Measurements from ENCODE around the gene TAS2R1.

The TAS2R1 gene, protein sequence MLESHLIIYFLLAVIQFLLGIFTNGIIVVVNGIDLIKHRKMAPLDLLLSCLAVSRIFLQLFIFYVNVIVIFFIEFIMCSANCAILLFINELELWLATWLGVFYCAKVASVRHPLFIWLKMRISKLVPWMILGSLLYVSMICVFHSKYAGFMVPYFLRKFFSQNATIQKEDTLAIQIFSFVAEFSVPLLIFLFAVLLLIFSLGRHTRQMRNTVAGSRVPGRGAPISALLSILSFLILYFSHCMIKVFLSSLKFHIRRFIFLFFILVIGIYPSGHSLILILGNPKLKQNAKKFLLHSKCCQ

DNA sequence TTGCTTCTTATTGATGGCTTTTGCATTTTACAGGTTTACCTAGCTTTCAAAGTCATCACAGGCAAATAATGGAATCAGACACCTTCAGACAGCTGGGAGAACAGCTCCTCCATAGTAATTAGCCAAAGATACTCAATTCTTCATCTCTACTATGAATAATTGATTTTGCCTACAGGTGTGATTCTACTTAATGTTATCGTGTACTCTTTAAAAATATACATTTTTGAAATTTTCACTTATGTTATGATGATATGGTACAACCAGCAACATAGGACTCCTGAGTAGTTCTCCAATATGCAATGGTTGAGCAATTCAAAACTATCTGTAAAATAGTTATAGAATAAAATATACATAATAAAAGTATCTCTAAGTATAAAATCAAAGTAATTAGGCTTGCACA is at the start of gene TAS2R1:
TSS of gene TAS2R1 (minus strand) at position 101 of the 400 bp plus-strand sequence. CDS start 319 bp downstream, outside the sequence.
- DNase-seq (ENCODE audit: low read depth in 2 of 2) = no peak

DNA sequence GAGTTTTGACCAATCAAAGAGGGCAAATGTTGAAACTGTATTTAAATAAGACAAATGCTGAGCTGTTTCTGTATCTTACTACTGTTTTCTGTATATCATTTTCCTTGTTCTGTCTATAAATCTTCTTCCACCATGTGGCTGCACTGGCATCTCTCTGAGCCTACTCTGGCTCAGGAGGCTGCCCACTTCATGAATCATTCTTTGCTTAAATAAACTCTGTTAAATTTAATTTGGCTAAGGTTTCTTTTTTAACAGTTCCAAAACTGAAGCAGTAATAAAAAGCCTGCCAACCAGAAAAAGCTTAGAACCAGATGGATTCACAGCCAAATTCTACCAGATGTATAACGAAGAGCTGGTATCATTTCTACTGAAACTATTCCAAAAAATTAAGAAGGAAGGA is 40.2 kb upstream of the TAS2R1 start:
- DNase-seq (ENCODE audit: low read depth in 2 of 2) = no peak

DNA sequence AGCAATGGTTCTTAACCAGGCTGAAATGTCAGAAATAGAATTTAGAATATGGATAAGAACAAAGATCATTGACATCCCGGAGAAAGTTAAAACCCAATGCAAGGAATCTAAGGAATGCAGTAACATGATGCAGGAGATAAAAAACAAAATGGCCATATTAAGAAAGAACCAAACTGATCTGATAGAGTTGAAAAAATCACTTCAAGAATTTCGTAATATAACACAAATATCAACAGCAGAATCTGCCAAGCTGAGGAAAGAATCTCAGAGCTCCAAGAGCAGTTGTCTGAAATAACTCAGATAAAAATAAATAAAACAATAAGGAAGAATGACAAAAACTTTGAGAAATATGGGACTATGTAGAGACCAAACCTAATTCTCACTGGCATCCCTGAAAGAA is 37.8 kb upstream of the TAS2R1 start:
- DNase-seq (ENCODE audit: low read depth in 2 of 2) = no peak

DNA sequence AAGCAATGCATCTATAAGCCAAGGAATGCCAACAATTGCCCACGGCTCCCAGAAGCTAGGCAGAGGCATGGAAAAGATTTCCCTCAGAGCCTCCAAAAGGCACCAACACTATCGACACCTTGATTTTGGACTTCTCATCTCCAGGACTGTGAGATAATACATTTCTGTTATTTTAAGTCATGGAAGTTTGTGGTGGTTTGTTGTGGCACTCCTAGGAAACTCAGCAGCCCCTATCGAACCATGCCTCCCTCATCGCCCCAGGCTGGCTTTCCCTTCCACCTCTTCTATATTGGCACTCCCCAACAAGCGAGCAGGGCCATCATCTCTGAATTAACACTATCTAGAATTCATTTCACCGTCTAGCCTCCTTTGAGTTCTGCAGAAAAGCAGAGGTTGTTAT is 33.7 kb upstream of the TAS2R1 start:
- no peak for DNase-seq (ENCODE audit: low read depth in 2 of 2)

DNA sequence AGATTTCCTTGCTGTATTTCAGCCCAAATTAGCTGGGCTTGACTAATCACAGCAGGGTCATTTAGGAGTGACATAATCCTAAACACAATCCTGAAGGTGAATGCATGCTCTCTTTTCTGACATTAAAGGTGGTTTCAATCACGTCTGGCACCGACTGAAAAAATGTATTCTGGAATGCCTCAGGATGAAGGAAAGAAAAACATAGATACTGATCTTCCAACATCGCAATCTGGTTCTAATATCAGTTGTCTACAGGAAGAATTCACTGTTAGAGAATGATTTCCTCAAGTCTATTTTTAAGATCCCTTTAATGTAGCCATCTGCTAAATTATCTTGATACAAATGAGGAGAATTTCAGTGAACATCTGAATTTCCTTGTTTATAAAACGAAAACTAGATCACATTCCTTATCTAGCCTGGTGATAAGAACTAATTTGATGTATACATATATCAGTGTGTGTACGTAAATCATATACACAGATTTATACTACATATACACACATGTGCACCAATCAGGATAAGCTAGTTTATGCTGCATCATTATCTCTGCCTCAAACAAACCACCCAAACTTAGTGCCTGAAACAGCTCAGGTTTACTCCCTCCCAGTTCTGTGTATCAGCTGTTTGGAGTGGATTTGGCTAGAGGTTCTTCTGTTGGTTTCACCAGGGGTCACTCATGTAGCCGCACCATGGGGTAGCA is 31.3 kb upstream of the TAS2R1 start:
- no peak for DNase-seq (ENCODE audit: low read depth in 2 of 2)

DNA sequence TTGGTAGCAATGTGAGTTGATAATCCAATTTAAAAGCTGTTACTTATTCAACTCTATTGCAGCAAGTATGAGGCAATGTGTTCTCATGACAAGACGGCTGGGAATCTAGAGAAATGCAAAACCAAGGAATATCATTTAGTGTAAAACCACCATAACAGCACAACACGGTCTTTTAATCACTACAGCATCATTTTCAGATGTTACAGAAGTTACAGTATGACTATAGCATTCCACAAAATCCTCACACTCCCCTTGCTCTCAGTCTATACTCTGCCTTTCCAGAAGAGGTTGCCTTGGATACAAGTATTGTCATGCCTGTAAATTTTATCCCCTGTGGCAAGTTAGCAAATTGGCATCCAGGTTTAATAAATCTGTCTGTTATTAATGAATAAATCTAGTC is 28.6 kb upstream of the TAS2R1 start:
- DNase-seq (ENCODE audit: low read depth in 2 of 2) = no peak

DNA sequence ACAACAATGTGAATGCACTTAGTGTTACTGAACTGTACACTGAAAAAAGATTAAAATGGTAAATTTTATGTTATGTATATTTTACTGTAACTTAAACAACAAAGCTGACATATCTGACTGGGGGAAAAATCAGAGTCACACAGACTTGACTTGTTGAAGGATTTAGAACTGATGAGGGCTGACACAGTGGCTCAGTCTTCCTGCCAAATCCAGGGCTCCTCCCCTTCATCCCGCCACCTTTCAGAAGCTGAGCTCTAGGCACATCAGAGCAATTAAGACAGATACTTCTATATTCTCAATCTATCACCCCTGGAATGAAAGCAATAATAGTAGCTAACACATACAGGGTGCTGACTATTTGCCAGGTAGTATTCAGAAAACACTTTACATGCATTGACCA is 27.7 kb upstream of the TAS2R1 start:
- DNase-seq (ENCODE audit: low read depth in 2 of 2) = no peak

DNA sequence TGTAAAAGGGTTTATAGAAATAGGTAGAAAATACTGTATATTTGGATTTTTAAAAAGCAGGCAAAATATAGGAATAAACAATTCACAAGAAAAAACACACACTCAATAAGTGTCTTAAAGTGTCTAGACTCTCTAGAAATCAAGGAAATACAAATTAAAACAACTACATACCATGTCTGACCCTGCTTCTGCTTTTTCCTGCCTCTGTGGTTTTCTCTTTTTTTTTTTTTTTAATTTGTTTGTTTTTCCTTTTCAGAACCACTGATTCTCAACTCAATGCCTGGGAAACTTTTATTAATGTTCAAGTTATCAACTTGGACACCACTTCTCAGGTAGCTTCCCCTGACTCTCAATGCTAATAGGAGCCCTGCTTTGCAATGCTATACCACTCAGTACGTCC is 25.5 kb upstream of the TAS2R1 start:
- DNase-seq (ENCODE audit: low read depth in 2 of 2) = no peak

DNA sequence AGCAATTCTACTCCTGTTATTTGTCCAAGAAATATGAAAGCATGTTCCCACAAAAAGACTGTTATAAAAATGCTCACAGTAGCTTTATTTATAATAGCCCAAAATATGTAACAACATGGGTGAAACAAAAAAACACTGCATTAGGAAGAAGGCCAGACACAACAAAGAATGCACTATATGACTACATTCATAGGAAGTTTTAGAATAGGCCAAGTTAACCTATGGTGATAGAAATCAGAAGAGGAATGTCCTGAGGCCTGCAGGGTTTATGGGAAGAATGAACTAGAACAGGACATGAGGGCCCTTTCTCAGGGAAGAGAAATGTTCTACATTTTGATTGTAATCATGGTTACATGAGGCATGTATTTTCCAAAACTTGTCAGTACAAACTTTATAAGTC is 24.7 kb upstream of the TAS2R1 start:
- no peak for DNase-seq (ENCODE audit: low read depth in 2 of 2)

DNA sequence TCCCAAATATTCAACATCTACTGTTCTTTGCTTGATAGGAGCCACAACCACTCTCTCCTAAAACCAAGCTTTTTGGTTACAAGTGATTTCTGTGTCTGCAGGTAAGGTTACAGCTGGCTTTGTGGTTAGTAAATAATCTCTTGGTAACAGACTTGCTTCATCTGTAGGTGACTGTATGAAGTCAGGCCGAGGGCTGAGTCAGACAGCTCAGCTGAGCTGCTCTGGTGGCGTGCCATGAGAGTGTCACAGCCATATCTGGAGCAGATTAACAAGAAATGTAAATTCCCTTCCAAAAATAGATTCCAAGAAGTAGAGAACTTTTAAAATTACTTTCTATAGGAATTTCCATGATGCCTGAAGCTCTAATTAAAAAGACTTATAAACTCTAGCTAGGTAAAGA is 23.7 kb upstream of the TAS2R1 start:
- no peak for DNase-seq (ENCODE audit: low read depth in 2 of 2)

DNA sequence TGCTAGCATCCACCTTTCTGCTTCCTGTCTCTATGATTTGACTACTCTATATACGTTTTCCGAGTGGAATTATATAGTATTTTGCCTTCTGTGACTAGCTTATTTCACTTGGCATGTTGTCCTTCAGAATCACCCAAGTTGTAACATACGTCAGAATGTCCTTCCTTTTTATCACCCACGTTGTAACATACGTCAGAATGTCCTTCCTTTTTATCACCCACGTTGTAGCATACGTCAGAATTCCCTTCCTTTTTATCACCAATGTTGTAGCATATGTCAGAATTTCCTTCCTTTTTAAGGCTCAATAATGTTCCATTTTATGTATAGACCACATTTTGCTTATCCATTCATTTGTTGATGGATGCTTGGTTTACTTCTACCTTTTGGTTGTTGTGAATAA is 22.9 kb upstream of the TAS2R1 start:
- no peak for DNase-seq (ENCODE audit: low read depth in 2 of 2)

DNA sequence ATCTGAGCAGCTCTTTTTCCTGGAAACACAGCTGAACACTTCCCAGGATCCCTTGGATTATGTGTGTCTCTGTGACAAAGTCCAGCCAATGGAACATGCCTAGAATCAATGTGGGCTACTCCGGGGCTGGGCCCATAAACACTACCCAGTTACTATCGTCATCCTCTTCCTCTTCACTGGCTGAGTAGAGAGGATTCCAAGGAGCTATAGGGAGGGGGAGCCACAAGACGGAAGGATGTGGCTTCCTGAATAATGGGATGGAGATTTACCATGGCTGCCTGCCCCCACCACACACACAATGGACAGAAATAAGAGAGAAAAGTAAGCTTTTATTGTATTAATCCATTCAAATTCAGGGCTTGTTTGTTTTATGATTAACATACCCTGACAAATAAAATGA is 22.1 kb upstream of the TAS2R1 start:
- no peak for DNase-seq (ENCODE audit: low read depth in 2 of 2)

DNA sequence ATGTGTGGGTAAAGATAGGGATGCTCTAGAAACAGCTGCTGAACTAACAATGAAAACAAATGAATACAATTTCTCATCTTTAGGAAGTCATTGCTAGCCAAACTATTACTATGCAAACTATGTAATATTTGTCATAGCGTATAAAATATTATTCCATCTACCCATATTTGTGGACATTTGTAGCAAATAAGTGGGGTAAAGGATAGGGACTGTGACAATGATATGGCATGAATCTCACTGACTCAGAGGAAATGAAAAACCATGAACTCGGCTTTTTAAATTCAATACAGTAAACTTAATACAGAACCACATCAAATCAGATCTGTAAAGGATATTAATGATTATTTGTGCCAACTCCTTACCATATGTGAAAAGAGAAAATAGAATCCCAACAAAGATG is 16.7 kb upstream of the TAS2R1 start:
- DNase-seq (ENCODE audit: low read depth in 2 of 2) = no peak

DNA sequence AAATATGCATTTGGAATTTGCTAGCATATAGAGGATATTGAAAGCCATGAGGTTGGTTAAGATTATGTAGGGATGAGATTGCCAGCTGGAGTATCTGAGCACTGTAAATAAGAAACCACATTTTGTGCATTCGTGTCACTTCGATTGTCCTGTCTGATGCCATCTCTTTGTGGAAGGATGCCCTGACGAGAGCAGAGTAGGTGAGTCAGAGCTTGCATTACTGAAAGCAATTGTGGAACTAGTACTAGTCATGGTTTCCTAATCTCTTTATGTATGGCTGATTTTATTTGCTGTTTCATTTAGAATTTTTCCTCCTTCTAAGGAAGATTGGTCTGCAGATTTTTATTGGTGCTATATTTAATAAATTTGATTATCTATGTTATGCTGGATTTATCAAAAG is 14.5 kb upstream of the TAS2R1 start:
- DNase-seq (ENCODE audit: low read depth in 2 of 2) = no peak

DNA sequence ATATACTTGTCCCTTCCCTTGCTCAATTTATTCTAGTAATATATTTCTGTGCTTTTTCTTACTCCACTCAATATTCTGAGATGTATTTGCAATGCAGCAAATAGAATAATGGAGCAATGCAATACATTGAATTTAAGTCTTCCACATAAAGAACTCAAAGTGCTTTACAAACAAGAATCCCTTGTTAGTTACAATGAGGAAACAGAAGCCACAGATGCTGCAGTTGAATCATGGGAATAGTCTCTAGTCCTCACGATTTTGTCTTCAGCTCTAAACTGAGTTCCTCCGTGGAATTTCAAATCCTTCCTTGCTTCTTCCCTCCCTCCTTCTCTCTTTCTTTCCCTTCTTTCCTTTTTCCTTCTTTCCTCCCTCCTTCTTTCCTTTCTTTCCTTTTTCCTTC is 12.5 kb upstream of the TAS2R1 start:
- DNase-seq (ENCODE audit: low read depth in 2 of 2) = no peak

DNA sequence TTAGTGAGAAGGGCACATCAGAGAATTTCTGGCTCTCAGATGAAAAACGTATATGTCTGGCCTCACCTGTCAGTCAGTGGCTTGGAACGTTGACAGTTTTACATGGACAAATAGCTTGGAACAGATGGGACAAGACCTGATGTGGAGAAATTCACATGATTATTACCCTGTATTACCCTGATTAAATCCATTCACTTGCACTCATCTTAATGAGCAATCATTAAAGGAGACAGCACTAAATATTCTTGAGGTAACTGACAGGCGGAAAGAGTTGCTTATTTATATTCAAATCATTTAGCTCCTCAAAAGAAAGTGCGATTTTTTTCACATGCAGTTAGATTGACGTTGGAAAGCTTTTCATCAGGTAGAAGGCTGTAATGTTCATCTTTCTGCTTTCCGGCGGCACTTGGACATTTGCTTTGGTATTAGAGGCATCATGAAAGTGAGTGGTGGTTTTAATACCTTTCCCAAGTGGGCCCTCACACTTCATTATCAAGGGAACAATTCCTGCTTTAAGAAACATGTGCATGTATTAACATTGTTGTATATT is 11.7 kb upstream of the TAS2R1 start:
- DNase-seq (ENCODE audit: low read depth in 2 of 2) = no peak

DNA sequence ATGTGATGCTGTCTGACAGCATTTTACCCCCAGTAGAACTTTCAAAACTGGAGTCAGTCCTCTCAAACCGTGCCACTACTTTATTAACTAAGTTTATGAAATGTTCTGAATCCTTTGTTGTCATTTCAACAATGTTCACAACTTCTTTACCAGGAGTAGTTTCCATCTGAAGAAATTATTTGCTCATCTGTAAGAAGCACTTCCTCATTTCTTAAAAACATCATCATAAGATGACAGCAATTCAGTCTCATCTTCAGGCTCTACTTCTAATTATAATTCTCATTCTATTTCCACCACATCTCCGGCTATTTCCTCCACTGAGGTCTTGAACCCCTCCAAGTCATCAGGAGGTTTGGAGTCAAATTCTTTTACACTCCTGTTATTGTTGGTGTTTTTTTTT is 2.3 kb upstream of the TAS2R1 start:
- DNase-seq (ENCODE audit: low read depth in 2 of 2) = no peak

DNA sequence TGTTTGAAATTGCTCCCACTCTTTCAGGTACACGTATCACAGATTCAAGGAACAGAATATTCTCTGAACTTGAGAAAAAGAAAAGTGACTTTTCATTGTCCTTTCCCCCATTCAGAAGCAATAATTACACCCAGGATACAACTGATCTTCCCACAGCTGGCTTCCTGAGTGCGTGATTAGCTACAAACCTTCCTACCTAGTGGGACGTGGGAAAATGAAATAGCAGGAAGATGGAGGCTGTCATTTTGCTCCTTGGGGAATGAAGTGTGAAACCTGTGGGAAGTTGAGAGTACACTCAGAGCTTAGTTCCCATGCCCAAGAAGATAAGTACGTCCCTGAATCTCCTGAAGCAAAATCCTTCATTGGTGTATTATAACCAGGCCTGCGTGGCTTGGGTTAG is 2.6 kb downstream of the TAS2R1 start:
- DNase-seq (ENCODE audit: low read depth in 2 of 2) = no peak

DNA sequence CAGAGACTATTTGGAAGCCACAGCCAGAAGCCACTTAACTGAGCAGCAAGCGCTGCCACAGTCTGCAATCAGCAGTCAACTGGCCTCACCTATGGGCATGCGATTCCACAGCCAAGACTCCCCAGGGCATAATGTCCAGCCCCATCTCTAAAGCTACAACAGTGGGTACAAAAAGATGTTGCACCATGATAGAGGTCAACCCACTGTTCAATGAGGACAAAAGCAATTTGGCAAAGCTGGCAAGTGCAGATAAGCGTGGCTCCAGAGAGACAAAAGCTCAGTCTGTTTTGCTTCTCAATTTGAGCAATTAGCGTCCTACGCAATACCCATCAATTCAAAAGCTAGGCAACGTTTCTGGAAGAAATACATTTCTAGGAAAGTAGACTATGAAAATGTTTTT is 3.2 kb downstream of the TAS2R1 start:
- no peak for DNase-seq (ENCODE audit: low read depth in 2 of 2)

DNA sequence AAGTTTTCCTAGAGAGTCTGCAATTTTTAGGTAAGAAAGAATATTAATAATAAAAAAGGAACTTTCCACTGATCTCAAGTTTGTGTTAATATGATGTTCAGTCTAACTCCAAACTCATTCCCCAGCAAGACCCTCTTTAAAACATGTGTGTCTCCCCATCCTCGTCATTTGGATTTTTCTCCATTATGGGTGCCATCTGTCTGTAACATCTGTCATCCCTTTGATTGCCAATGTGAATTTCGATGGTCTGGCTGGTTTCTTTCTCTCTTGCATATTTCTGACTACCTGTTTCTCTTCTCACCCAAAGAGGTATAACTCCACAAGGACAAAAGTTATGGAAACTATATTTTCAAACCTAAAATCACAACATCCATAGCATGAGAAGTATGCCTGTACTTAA is 4.4 kb downstream of the TAS2R1 start:
- no peak for DNase-seq (ENCODE audit: low read depth in 2 of 2)

DNA sequence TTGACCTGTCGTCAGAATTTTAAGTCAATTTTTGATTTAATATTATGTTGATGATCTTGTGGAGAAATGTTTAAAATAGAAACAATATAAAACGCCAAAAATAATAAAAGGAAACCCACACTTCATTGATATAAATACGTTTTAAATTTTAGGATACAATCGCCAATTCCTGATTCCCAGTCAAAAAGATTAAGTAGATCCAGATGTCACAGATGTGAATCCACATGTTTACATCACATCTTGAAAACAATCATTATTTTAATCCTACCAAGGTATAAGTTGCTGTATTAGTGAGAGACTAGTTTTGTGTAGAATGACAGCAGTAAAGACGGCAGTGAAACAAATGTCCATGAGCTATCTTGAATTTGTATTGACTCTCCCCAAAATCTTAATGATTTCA is 4.9 kb downstream of the TAS2R1 start:
- no peak for DNase-seq (ENCODE audit: low read depth in 2 of 2)

DNA sequence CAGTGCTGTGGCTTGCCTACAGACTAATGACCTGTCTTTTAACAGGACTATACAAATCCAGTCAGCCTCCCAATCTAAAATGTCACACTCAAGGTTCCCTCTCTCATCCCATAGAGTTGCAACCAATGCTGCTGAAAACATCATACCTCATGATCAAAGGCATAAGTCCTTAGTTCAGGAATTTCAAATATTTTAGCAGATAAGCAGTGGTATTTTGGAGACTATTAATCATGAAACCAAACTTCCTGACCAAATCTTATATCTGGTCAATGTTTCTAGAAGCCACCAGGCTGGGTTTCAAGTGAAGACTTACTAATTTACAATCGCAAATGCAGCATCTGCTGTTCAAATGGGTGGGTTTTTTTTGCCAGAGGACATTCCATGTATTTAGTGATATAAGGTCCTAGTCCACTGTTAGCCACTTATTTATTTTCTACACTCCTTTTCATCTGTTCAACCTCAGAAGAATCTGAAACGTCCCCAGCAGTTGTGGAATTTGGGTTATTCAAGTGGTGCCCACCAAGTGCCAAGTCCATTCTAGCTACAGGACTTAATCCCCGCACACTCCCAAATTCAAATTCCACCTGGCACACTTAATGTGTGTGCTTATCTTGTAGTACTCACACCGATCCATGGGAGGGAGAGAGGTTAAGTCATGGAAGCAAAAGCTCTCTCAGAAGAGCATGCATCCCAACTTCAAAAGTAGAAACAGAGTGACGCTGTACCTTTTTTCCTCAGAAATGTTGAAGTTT is 5.8 kb downstream of the TAS2R1 start:
- DNase-seq (ENCODE audit: low read depth in 2 of 2) = no peak

DNA sequence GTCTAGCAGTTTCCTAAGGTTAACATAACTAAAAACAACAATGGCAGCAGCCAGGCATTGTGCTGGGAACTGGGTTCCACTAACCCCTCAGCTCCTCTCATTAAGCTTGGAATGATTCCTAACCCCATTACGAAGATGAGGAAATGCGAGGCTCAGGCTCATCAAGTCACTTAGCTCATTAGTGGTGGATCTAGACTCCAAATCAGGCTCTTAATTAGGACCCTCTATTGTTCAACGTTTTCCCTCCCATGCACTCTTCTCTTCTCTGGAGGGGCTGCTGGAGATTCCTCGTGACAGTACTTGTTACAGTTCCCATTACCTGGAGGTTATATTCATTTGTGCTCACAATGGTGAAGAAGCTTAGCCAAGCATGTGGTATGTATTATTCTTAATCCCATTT is 6.5 kb downstream of the TAS2R1 start:
- DNase-seq (ENCODE audit: low read depth in 2 of 2) = no peak

Measured in stimulated activated CD8-positive, alpha-beta memory T cell treated with anti-CD3 and anti-CD28 coated beads, Interleukin-7, amount 100 ng/mL, for 1 hour (primary cell).